CD4-positive, alpha-beta T cell treated with Interleukin-15 for 1 hour (primary cell): ENCODE measurements around the gene IGFBP5.

Experiments used
- DNase-seq: peaks from one replicate; pipeline ENCODE4 v3.0.0-alpha.2; 2020

Gene IGFBP5

GRCh38 chr2:216695401-216695821, at the start of gene IGFBP5:
Gene IGFBP5 (minus strand): TSS chr2:216695549. CDS start chr2:216694775, 774 bp downstream.
- no peak for DNase-seq

- no peak for DNase-seq
Measured at GRCh38 chr2:216743781-216744180, 48.4 kb upstream of the IGFBP5 start.

- no peak for DNase-seq
Measured at GRCh38 chr2:216742411-216742810, 47.1 kb upstream of the IGFBP5 start.

- no peak for DNase-seq
Measured at GRCh38 chr2:216741223-216741593, 45.9 kb upstream of the IGFBP5 start.

GRCh38 chr2:216740557-216741222, 45.3 kb upstream of the IGFBP5 start:
- no peak for DNase-seq

GRCh38 chr2:216739035-216739434, 43.7 kb upstream of the IGFBP5 start:
- DNase-seq, result no peak

- no peak for DNase-seq
Measured at GRCh38 chr2:216737676-216738075, 42.3 kb upstream of the IGFBP5 start.

- DNase-seq, result no peak
Measured at GRCh38 chr2:216736326-216736725, 41.0 kb upstream of the IGFBP5 start.

- DNase-seq, result no peak
Measured at GRCh38 chr2:216735668-216736067, 40.3 kb upstream of the IGFBP5 start.

- DNase-seq, result no peak
Measured at GRCh38 chr2:216735086-216735485, 39.7 kb upstream of the IGFBP5 start.

GRCh38 chr2:216733046-216733445, 37.7 kb upstream of the IGFBP5 start:
- DNase-seq, result no peak

- DNase-seq, result no peak
Measured at GRCh38 chr2:216732334-216732733, 37.0 kb upstream of the IGFBP5 start.

GRCh38 chr2:216731465-216731864, 36.1 kb upstream of the IGFBP5 start:
- no peak for DNase-seq

GRCh38 chr2:216730871-216731270, 35.5 kb upstream of the IGFBP5 start:
- no peak for DNase-seq

GRCh38 chr2:216727346-216728122, 32.2 kb upstream of the IGFBP5 start:
- no peak for DNase-seq

GRCh38 chr2:216724190-216724589, 28.8 kb upstream of the IGFBP5 start:
- DNase-seq, result no peak

- no peak for DNase-seq
Measured at GRCh38 chr2:216721141-216721540, 25.8 kb upstream of the IGFBP5 start.

- DNase-seq, result no peak
Measured at GRCh38 chr2:216720722-216721121, 25.4 kb upstream of the IGFBP5 start.

GRCh38 chr2:216717907-216718615, 22.7 kb upstream of the IGFBP5 start:
- DNase-seq, result no peak

- no peak for DNase-seq
Measured at GRCh38 chr2:216717491-216717901, 22.1 kb upstream of the IGFBP5 start.

GRCh38 chr2:216716109-216716508, 20.8 kb upstream of the IGFBP5 start:
- no peak for DNase-seq

GRCh38 chr2:216715402-216715974, 20.1 kb upstream of the IGFBP5 start:
- DNase-seq, result no peak

GRCh38 chr2:216714376-216714775, 19.0 kb upstream of the IGFBP5 start:
- DNase-seq, result no peak
